Duodenal mucosa (tissue), 2 donors: Measurements from ENCODE around the gene BTBD9.

Experiments used
- H3K27ac ChIP-seq: one replicate; pipeline ENCODE4 v1.7.0; 2013; ENCODE audit warnings: low read depth, low read length
- H3K27me3 ChIP-seq, 2 donors: one replicate each; pipeline ENCODE4 v1.7.0; 2013; ENCODE audit warnings: low read length in 2 of 2, control low read depth in 1 of 2; ENCODE audit not compliant: insufficient read depth in 2 of 2, control insufficient read depth in 1 of 2
- H3K36me3 ChIP-seq, 2 donors: one replicate each; pipeline ENCODE4 v1.7.0; 2013; ENCODE audit warnings: low read length in 2 of 2, control low read depth in 1 of 2; ENCODE audit not compliant: insufficient read depth in 2 of 2, control insufficient read depth in 1 of 2
- H3K4me1 ChIP-seq, 2 donors: one replicate each; pipeline ENCODE4 v1.7.0; 2013; ENCODE audit warnings: low read length in 2 of 2, control low read depth in 1 of 2; ENCODE audit not compliant: insufficient read depth in 2 of 2, control insufficient read depth in 1 of 2
- H3K4me3 ChIP-seq, 2 donors: one replicate each; pipeline ENCODE4 v1.7.0; 2013; ENCODE audit warnings: low read length in 2 of 2, low read depth in 1 of 2
- H3K9ac ChIP-seq, 2 donors: one replicate each; pipeline ENCODE4 v1.7.0; 2013; ENCODE audit warnings: low read length in 2 of 2, low read depth in 1 of 2
- H3K9me3 ChIP-seq, 2 donors: one replicate each; pipeline ENCODE4 v1.7.0; 2013; ENCODE audit warnings: low read length in 2 of 2, control low read depth in 1 of 2; ENCODE audit not compliant: control insufficient read depth in 1 of 2

The BTBD9 gene

DNA sequence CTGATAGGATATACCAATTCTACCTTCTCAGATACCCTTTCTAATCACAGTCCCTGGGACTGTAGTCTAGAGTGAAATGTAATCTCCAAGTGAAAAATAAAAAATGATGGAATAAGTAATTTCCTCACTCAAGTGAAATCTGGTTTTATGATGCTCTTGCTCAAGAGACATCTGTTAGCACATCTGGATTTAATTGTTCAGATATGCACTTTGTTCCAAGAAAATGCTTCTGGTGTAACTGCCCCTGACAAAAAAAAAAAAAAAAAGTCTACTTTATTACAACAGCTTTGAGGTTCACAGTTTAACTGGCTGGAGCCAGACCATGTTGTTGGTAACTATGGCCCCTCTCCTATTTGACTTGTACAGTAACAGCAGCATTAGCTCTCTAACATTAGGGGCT lies 251.8 kb downstream of the BTBD9 start:
- Histone ChIP-seq H3K4me1 (no peaks in the 10 kb centered on the region), H3K9me3 (no peaks in the 10 kb centered on the region), H3K27me3 (no peaks in the 10 kb centered on the region), H3K36me3 (no peaks in the 10 kb centered on the region), H3K4me3 (no peak overlapping the region), H3K9ac (no peak overlapping the region), H3K27ac (no peak overlapping the region)

DNA sequence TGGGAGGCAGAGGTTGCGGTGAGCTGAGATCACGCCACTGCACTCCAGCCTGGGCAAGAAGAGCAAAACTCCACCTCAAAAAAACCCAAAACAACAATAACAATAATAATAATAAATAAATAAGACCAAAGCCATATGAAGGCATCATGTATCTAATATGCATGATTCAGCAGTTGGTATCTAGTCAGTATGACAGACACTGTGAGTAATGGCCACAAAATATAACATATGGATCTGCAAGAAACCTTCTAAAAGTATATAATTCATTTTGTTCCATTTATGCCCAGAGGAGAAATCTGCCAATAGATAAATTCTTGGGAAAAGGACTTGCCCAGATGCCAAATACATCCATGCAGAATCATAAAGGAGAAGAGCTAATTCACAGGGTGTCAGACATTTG lies 252.3 kb downstream of the BTBD9 start:
- Histone ChIP-seq H3K27me3 (no peaks in the 10 kb centered on the region), H3K4me3 (no peak overlapping the region), H3K9me3 (no peaks in the 10 kb centered on the region), H3K36me3 (no peaks in the 10 kb centered on the region), H3K9ac (no peak overlapping the region), H3K4me1 (no peaks in the 10 kb centered on the region), H3K27ac (no peak overlapping the region)

DNA sequence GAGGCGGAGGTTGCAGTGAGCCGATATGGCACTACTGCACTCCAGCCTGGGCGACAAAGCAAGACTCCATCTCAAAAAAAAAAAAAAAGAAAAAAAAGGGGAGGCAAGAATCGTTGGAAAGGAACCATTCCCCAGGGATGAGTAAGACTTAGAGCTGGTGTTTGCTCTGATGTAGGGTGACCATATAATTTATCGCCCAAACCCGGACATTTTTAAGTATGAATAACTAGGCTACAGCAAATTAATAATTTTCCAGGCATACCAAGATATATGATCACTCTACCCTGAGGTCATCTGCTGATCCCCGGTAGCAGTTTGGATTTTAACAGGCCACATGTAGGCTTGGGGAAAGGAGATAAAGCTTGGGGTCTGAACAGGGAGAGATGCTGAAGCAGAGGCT lies 260.9 kb downstream of the BTBD9 start:
- H3K4me3 ChIP-seq, result no peak overlapping the region
- no peaks in the 10 kb centered on the region for H3K27me3 ChIP-seq
- H3K27ac ChIP-seq, result no peak overlapping the region
- no peak overlapping the region for H3K9ac ChIP-seq
- no peaks in the 10 kb centered on the region for H3K4me1 ChIP-seq
- no peaks in the 10 kb centered on the region for H3K36me3 ChIP-seq
- H3K9me3 ChIP-seq, result no peaks in the 10 kb centered on the region

DNA sequence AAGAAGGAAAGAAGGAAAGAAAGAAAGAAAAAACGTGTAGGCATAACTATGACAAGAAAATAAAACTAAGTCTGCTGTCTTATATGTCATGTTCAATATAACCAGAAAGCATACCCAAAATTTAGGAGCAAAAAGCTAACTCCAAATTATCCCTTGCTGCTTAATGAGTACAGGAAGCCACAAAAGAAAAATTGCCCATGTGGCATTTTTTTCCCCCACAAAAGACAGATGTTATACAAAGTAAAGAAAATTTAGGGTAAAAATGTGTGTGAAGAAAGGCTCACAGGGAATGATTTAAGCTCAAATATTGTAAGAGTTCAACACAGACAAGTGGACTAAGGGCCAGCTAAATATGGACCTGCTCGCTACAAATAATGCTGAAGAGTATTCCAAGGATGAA lies 263.8 kb downstream of the BTBD9 start:
- H3K4me1 ChIP-seq, result no peaks in the 10 kb centered on the region
- no peaks in the 10 kb centered on the region for H3K9me3 ChIP-seq
- no peaks in the 10 kb centered on the region for H3K27me3 ChIP-seq
- H3K36me3 ChIP-seq, result no peaks in the 10 kb centered on the region
- H3K4me3 ChIP-seq, result no peak overlapping the region
- no peak overlapping the region for H3K9ac ChIP-seq
- H3K27ac ChIP-seq, result no peak overlapping the region

DNA sequence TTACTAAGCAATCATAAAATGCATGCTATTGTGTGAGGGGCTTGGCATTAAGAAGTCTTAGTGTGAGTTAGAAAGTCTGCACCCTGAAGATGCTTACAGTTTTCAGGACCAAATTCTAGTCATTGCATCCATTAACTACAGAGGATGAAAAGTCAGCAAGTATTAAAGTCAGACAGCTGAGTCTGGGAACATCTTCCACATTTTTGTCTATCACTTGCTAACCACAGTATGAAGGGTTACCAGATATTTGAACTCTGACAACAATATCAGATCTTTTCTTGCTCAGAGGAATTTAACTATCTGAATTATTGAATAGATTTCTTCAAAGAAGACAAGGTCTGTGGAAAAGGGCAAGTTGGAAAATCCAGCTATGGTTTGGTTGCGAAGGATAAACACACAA lies 264.4 kb downstream of the BTBD9 start:
- Histone ChIP-seq H3K9ac (no peak overlapping the region), H3K9me3 (no peaks in the 10 kb centered on the region), H3K36me3 (no peaks in the 10 kb centered on the region)

DNA sequence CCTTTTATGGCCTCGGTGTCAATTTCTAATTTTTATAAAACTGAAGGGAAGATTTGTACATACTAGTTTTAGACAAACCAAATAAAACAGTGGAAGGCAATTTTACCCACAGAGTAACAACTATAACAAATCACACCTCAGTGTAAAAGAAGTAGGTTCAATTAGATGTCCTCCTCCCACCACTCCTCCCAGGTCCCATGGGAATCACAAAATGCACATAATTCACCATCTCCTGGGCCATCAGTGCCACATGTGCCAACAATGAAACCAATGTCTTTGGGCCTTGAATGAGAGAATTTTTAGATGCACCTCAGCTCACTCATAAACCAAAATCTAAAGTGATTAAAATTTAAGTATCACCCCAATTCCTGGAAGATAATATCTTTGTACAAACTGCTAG lies 267.8 kb downstream of the BTBD9 start:
- Histone ChIP-seq H3K36me3 (no peaks in the 10 kb centered on the region), H3K9ac (no peak overlapping the region), H3K4me3 (no peak overlapping the region), H3K27ac (no peak overlapping the region), H3K9me3 (no peaks in the 10 kb centered on the region), H3K27me3 (no peaks in the 10 kb centered on the region), H3K4me1 (no peaks in the 10 kb centered on the region)

More for the DNA sequence above, 264.4 kb downstream of the BTBD9 start:
- no peaks in the 10 kb centered on the region for H3K4me1 ChIP-seq
- no peak overlapping the region for H3K4me3 ChIP-seq
- no peak overlapping the region for H3K27ac ChIP-seq
- no peaks in the 10 kb centered on the region for H3K27me3 ChIP-seq

DNA sequence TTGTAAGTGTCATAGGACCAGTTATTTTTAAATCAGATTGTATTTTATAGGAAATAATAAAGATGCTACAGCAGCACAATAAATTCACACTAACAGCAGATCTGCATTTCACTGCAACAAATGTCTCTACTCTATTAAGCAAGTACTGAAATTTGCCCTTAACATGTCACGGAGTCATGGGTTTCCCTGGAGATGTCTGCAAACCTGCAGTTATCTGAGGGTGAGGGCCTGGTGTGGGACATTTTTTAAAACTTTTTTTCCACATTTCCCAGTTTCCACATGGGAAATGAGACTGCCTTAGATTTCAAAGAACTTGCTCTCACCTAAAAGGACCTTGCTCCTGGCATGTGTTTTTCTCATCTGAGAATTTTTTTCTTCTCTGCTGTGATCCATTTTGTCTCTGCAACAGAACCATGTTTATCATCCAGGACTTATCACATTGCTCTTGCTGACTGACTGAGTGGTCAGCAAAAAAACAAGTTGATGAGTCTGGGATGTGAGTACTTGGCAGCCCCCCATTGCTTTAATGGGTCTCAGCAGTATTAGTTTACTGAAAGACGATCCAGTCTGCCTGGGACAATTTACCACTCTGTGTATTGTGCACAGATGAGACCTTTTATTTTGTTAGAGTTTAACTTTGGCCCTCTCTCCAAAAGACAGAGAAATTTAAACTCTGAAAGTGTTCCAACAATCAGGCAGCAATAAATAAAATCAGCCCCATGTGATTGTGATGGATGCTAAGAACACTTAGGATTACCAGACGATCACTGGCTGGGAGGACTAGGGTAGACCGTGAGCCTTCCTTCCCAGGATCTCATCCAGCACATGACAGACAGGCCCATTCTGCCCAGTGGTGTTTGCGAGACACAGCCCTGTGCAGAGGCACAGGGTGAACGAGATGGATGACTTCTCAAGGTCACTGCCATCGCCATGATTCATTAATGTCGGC lies 268.8 kb downstream of the BTBD9 start:
- H3K4me3 ChIP-seq, result no peak overlapping the region
- no peaks in the 10 kb centered on the region for H3K27me3 ChIP-seq
- H3K36me3 ChIP-seq, result no peaks in the 10 kb centered on the region
- H3K27ac ChIP-seq, result no peak overlapping the region
- H3K9ac ChIP-seq, result no peak overlapping the region
- no peaks in the 10 kb centered on the region for H3K9me3 ChIP-seq
- no peaks in the 10 kb centered on the region for H3K4me1 ChIP-seq

DNA sequence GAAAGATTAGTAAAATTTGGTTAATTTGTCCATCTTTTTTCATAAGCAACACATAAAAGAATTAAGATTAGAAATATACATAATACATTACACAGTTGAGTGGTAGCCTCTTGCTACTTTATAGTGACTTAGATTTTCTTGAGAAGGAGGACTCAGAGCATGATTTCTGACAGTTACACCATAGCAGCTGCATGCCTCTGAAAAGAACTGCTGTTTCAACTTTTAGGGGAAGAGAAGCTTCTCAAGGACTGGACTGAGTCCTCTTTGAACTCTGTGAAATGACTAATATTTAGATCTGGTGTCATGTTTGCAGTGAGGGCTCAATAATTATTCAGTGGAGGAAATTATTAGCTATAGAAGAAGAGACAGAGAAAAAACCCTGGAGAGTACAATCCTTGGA lies 272.5 kb downstream of the BTBD9 start:
- no peak overlapping the region for H3K4me3 ChIP-seq
- no peak overlapping the region for H3K27ac ChIP-seq

DNA sequence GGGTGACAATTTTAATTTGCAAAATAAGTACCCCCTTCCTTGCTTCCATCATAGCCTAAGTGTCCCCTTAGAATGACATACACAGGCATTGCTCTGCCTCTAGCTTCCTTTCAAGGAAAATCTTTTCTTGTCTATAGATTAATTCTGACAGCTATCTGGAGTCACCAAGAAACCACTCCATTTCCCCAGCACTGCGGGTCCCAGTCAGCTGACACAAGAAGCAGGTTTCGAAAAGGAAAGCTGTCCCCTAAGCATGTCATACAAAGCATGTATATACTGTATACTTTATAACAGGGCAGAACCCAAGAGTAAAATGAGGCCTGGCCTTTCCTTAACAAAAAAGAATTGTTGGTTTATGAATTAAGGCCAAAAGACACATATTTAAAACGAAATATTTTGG lies 273.5 kb downstream of the BTBD9 start:
- no peak overlapping the region for H3K9ac ChIP-seq
- H3K9me3 ChIP-seq, result no peaks in the 10 kb centered on the region
- no peaks in the 10 kb centered on the region for H3K36me3 ChIP-seq
- H3K4me1 ChIP-seq, result no peaks in the 10 kb centered on the region
- no peak overlapping the region for H3K27ac ChIP-seq
- H3K27me3 ChIP-seq, result no peaks in the 10 kb centered on the region
- H3K4me3 ChIP-seq, result no peak overlapping the region

More for the DNA sequence above, 272.5 kb downstream of the BTBD9 start:
- H3K36me3 ChIP-seq, result no peaks in the 10 kb centered on the region
- H3K9ac ChIP-seq, result no peak overlapping the region
- H3K9me3 ChIP-seq, result no peaks in the 10 kb centered on the region
- no peaks in the 10 kb centered on the region for H3K27me3 ChIP-seq
- H3K4me1 ChIP-seq, result no peaks in the 10 kb centered on the region

DNA sequence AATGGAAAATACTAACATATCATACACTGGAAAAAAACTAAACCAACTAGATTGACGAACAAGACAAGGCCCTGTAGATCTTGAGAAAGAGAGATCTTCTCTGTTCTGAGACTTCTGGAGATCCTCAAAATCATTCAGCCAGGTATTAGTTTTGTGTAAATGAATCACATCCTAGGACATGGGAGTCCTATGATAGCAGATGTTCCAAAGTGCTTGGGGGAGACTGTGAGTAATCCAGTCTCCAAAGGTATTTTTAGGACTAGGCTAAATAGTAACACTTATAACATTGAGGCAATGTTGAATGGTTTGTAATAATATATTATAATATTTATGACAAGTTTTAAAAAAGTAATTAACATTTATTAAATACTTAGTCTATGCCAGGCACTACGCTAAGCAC lies 275.0 kb downstream of the BTBD9 start:
- Histone ChIP-seq H3K36me3 (no peaks in the 10 kb centered on the region), H3K27ac (no peak overlapping the region), H3K9ac (no peak overlapping the region)

More for the DNA sequence above, 275.0 kb downstream of the BTBD9 start:
- H3K4me1 ChIP-seq, result no peaks in the 10 kb centered on the region
- no peaks in the 10 kb centered on the region for H3K9me3 ChIP-seq
- H3K4me3 ChIP-seq, result no peak overlapping the region
- no peaks in the 10 kb centered on the region for H3K27me3 ChIP-seq
